Endothelial cell of umbilical vein (primary cell): Measurements from ENCODE around the gene MRAS. TPM values are rescaled to one million over a fixed set of nuclear protein-coding genes. Genes with fewer than 3 reads are reported as not detected.

Source experiments
- BruUV-seq: library from RNA; stranded (reverse); fragments of 400-500 nt; replicated peaks from 2 replicates; lab custom pipeline; 2021; lab: Mats Ljungman, UMichigan
- CTCF ChIA-PET: fragments of 300-600, 350-600 bp; sonication (Branson Sonifier 250); formaldehyde crosslinking; loops from one replicate; lab custom pipeline; 2021; ENCODE audit warnings: antibody characterized with exemption, inconsistent platforms; lab: Charles Lee
- POLR2A ChIA-PET: fragments of 300-600, 350-600 bp; sonication (Branson Sonifier 250); formaldehyde crosslinking; loops from one replicate; lab custom pipeline; 2021; ENCODE audit warnings: antibody characterized with exemption, inconsistent platforms; lab: Charles Lee
- DNase-seq: peaks from one replicate; pipeline ENCODE4 v3.0.0-alpha.2; 2011; ENCODE audit warnings: low read depth, low spot score
- FAIRE-seq: peaks from 2 replicates; lab custom pipeline; 2011; peaks lifted over from hg19 to GRCh38; lab: Jason Lieb, UNC
- H2AFZ ChIP-seq: 2 replicates; pipeline ENCODE4 v1.6.0; 2012; ENCODE audit warnings: low read depth, low read length, control low read depth, inconsistent platforms
- H3K27ac ChIP-seq: 2 replicates; pipeline ENCODE4 v1.5.1; 2011; ENCODE audit warnings: low read depth, mild to moderate bottlenecking, control low read depth, low read length, moderate library complexity; ENCODE audit not compliant: insufficient read depth
- H3K27me3 ChIP-seq, 2 experiments: 2 replicates each; pipeline versions ENCODE4 v1.6.0 to v1.6.1; 2011; ENCODE audit warnings: low read length in 2 of 2, mixed read lengths in 1 of 2; ENCODE audit not compliant: control insufficient read depth in 2 of 2, insufficient read depth in 2 of 2
- H3K36me3 ChIP-seq, 2 experiments: 2 replicates in 1 of 2; 3 replicates in 1 of 2; pipeline ENCODE4 v1.5.1; 2011; ENCODE audit warnings: low read length in 2 of 2, mild to moderate bottlenecking in 1 of 2, moderate library complexity in 1 of 2; ENCODE audit not compliant: control insufficient read depth in 2 of 2, insufficient read depth in 2 of 2; ENCODE audit errors: extremely low read depth in 1 of 2
- H3K4me1 ChIP-seq: 3 replicates; pipeline ENCODE4 v1.5.1; 2011; ENCODE audit warnings: mild to moderate bottlenecking, low read length; ENCODE audit not compliant: control insufficient read depth, insufficient read depth; ENCODE audit errors: extremely low read depth
- H3K4me2 ChIP-seq: 2 replicates; pipeline ENCODE4 v1.6.1; 2011; ENCODE audit warnings: low read length, control low read depth, mixed read lengths; ENCODE audit not compliant: insufficient read depth
- H3K4me3 ChIP-seq, 3 experiments: fragments of 200-600 bp in 1 of 3; sonication (generic), shearing (Covaris generic) in 1 of 3; replicated peaks in 1 of 3; 2 replicates each; pipeline ENCODE4 v1.5.1; 2011 to 2016; ENCODE audit warnings: control low read depth in 3 of 3, low read length in 3 of 3, mild to moderate bottlenecking in 2 of 3, inconsistent platforms in 1 of 3, low read depth in 1 of 3, moderate library complexity in 1 of 3; ENCODE audit not compliant: insufficient read depth in 1 of 3
- H3K79me2 ChIP-seq: 2 replicates; pipeline ENCODE4 v1.6.0; 2012; ENCODE audit warnings: low read length, inconsistent platforms; ENCODE audit not compliant: control insufficient read depth, insufficient read depth
- H3K9ac ChIP-seq: replicated peaks from 2 replicates; pipeline ENCODE3; 2011; ENCODE audit warnings: low read length, control low read depth; ENCODE audit not compliant: insufficient read depth; ENCODE audit errors: extremely low read depth
- H3K9me1 ChIP-seq: replicated peaks from 3 replicates; pipeline ENCODE4 v1.6.0; 2011; ENCODE audit warnings: mild to moderate bottlenecking, low read length; ENCODE audit not compliant: control insufficient read depth, insufficient read depth; ENCODE audit errors: extremely low read depth
- H3K9me3 ChIP-seq: replicated peaks from 2 replicates; pipeline ENCODE4 v1.5.1; 2012; ENCODE audit warnings: low read length, inconsistent platforms; ENCODE audit not compliant: control insufficient read depth, insufficient read depth
- H4K20me1 ChIP-seq: replicated peaks from 2 replicates; pipeline ENCODE3; 2011; ENCODE audit warnings: mild to moderate bottlenecking, low read length; ENCODE audit not compliant: control insufficient read depth, insufficient read depth; ENCODE audit errors: extremely low read depth
- EZH2 ChIP-seq: IDR thresholded peaks from 2 replicates; pipeline ENCODE4 v1.6.1; 2012; ENCODE audit warnings: borderline replicate concordance, low read depth, mild to moderate bottlenecking, moderate library complexity, low read length, inconsistent platforms; ENCODE audit not compliant: severe bottlenecking
- GATA2 ChIP-seq: IDR thresholded peaks from 2 replicates; pipeline ENCODE4 v1.7.0; 2011; ENCODE audit warnings: low read depth, mild to moderate bottlenecking, moderate library complexity, mixed read lengths, low read length; ENCODE audit not compliant: insufficient read length, insufficient read depth
- JUN ChIP-seq: IDR thresholded peaks from 2 replicates; pipeline ENCODE4 v1.6.1; 2011; ENCODE audit warnings: borderline replicate concordance, low read depth; ENCODE audit not compliant: insufficient read length, insufficient read depth
- MYC ChIP-seq: IDR thresholded peaks from one replicate; pipeline ENCODE4 v1.6.1; 2011; ENCODE audit warnings: mild to moderate bottlenecking, low read depth, low read length
- dilution Hi-C: fragments of 300-500 bp; cut with MboI; formaldehyde crosslinking; loops from one replicate; pipeline ENCODE4 v1.15.0; 2019; ENCODE audit warnings: low sequenced_read_pairs; ENCODE audit not compliant: extremely low pct_ligation_motif_present
- intact Hi-C: fragments of 100-400 bp; cut with micrococcal nuclease; formaldehyde crosslinking; loops from one replicate; pipeline ENCODE4 v1.10.0; 2022
- polyA plus RNA-seq, 4 experiments: library from polyadenylated mRNA; depleted of rRNA in 3 of 4; stranded (reverse) in 3 of 4; unstranded in 1 of 4; fragments of >200 nt; gene quantifications; 2 replicates each; pipeline versions ENCODE4 v1.2.1 to v1.2.3, GENCODE V29; 2011 to 2012; ENCODE audit warnings: missing spikeins in 1 of 4
- total RNA-seq: library from RNA; stranded (reverse); gene quantifications from 2 replicates; pipeline ENCODE4 v1.2.3, GENCODE V29; 2021
- TF ChIP-seq, protein P1 (sequence below): IDR thresholded peaks from 2 replicates; pipeline ENCODE4 v1.6.1; 2011; ENCODE audit not compliant: insufficient read depth, insufficient read length
- TF ChIP-seq, protein P2 (sequence below), 2 donors: IDR thresholded peaks; 1 replicate in 1 of 2; 2 replicates in 1 of 2; pipeline ENCODE4 v1.5.1; 2011; ENCODE audit warnings: low read length in 2 of 2, mild to moderate bottlenecking in 2 of 2, moderate library complexity in 2 of 2, control low read depth in 1 of 2, inconsistent platforms in 1 of 2, low read depth in 1 of 2; ENCODE audit not compliant: insufficient read depth in 1 of 2; ENCODE audit errors: extremely low read depth in 1 of 2

The MRAS gene
- total and polyA plus RNA-seq, 2 donors (not counting 3 experiments of a cell fraction or from before 2014, with no cell fraction given) = 14.6 to 16.5 TPM

DNA sequence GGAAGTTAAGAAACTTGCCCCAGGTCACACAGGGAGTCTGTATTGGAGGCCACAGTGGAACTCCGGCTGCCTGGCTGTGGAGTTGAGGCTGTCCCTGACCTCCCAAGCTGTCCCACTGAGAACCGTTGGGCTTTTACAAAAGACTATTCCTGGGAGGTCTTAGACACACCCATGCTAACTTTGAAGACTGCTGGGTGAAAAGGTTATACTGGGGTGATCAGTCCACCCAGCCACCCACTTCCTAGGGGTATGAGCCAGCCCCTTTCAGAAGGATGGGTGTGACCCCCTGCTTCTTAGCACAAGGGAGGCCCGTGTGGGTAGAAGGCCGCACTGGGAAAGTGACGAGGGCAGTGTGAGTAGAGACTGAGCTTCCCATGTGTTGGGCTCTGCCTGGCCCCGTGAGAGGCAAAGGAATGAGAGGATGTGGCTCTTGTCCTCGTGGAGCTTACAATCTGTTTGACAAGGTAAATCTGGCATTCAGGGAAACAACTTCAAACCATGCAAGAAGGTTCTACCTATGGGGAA lies 19.0 kb downstream of the MRAS start:
- Histone ChIP-seq H3K4me1 (no peaks in the 10 kb centered on the region), H3K79me2 (no peaks in the 10 kb centered on the region), H3K9me3 (no peaks in the 10 kb centered on the region), H3K4me2 (no peak overlapping the region), H3K9ac (no peak overlapping the region), H4K20me1 (no peaks in the 10 kb centered on the region), H3K4me3 (no peak overlapping the region), H3K27ac (no peak overlapping the region), H3K27me3 (no peaks in the 10 kb centered on the region), H2AFZ (no peak overlapping the region), H3K36me3 (no peaks in the 10 kb centered on the region), H3K9me1 (no peaks in the 10 kb centered on the region)
- TF ChIP-seq JUN = no peak
- no peak for TF ChIP-seq GATA2
- no peak for TF ChIP-seq EZH2
- TF ChIP-seq, protein P1, sequence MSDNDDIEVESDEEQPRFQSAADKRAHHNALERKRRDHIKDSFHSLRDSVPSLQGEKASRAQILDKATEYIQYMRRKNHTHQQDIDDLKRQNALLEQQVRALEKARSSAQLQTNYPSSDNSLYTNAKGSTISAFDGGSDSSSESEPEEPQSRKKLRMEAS = no peak
- TF ChIP-seq, protein P2, sequence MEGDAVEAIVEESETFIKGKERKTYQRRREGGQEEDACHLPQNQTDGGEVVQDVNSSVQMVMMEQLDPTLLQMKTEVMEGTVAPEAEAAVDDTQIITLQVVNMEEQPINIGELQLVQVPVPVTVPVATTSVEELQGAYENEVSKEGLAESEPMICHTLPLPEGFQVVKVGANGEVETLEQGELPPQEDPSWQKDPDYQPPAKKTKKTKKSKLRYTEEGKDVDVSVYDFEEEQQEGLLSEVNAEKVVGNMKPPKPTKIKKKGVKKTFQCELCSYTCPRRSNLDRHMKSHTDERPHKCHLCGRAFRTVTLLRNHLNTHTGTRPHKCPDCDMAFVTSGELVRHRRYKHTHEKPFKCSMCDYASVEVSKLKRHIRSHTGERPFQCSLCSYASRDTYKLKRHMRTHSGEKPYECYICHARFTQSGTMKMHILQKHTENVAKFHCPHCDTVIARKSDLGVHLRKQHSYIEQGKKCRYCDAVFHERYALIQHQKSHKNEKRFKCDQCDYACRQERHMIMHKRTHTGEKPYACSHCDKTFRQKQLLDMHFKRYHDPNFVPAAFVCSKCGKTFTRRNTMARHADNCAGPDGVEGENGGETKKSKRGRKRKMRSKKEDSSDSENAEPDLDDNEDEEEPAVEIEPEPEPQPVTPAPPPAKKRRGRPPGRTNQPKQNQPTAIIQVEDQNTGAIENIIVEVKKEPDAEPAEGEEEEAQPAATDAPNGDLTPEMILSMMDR (IDR thresholded peaks at IDR 0.05; ENCODE audit: extremely low read depth in 1 of 2, insufficient read depth in 1 of 2, low read depth in 1 of 2, low read length in 2 of 2) = no peak
- TF ChIP-seq MYC = no peak
- dilution Hi-C loops = no loop called here
- POLR2A ChIA-PET = no interaction called here
- CTCF ChIA-PET = interaction anchor here (1.5 kb wide), 1 partner anchor 17 kb away, joined by 4 read pairs; no protein-coding TSS in a partner anchor
- BruUV-seq = no TSS peak
- no peak for FAIRE-seq
- no peak for DNase-seq
- intact Hi-C loops = no loop called here
